WTC11 (cell line): Measurements from ENCODE around the gene ZNF764. TPM values are rescaled to one million over a fixed set of nuclear protein-coding genes. Genes with fewer than 3 reads are reported as not detected.

ENCODE experiments used
- ATAC-seq: fragments of 200-7000 bp; cut with Tn5 transposase; 2 replicates; pipeline ENCODE4 v1.10.0; 2021; ENCODE audit warnings: mild to moderate bottlenecking, moderate library complexity
- CTCF ChIA-PET: fragments of 300-600 bp; sonication (Branson Sonifier 250); formaldehyde crosslinking; loops from one replicate; lab custom pipeline; 2021; ENCODE audit warnings: antibody characterized with exemption; lab: Charles Lee
- POLR2A ChIA-PET: fragments of 350-600 bp; sonication (Branson Sonifier 250); formaldehyde crosslinking; loops from one replicate; lab custom pipeline; 2021; ENCODE audit warnings: antibody characterized with exemption; lab: Charles Lee
- DNase-seq: peaks from one replicate; pipeline ENCODE4 v3.0.0; 2021; ENCODE audit warnings: low spot score
- H3K27ac Mint-ChIP-seq: 2 replicates; pipeline ENCODE4 v1.8.0; 2021; ENCODE audit warnings: mixed read lengths
- H3K27me3 Mint-ChIP-seq: 2 replicates; pipeline ENCODE4 v1.8.0; 2021; ENCODE audit warnings: low read depth, mild to moderate bottlenecking, moderate library complexity, mixed read lengths
- H3K36me3 Mint-ChIP-seq: 2 replicates; pipeline ENCODE4 v1.8.0; 2021; ENCODE audit warnings: mixed read lengths
- H3K4me1 Mint-ChIP-seq: 2 replicates; pipeline ENCODE4 v1.8.0; 2022; ENCODE audit warnings: mixed read lengths
- H3K4me3 Mint-ChIP-seq: 2 replicates; pipeline ENCODE4 v1.8.0; 2021; ENCODE audit warnings: mild to moderate bottlenecking, moderate library complexity, mixed read lengths
- H3K9me3 Mint-ChIP-seq: 2 replicates; pipeline ENCODE4 v1.8.0; 2021; ENCODE audit warnings: mixed read lengths
- AR ChIP-seq: fragments of 250-450 bp; sonication (Bioruptor Pico); IDR thresholded peaks from 2 replicates; pipeline ENCODE4 v1.9.0; 2021; ENCODE audit warnings: mild to moderate bottlenecking
- ARID4B ChIP-seq: sonication (generic); formaldehyde crosslinking; IDR thresholded peaks from 2 replicates; pipeline ENCODE4 v1.8.0; 2023; ENCODE audit warnings: missing genetic modification reagents, mild to moderate bottlenecking, borderline replicate concordance
- CREB1 ChIP-seq: sonication (generic); formaldehyde crosslinking; IDR thresholded peaks from 2 replicates; pipeline ENCODE4 v1.8.0; 2023; ENCODE audit warnings: mild to moderate bottlenecking, missing genetic modification reagents
- E2F1 ChIP-seq: sonication (generic); formaldehyde crosslinking; IDR thresholded peaks from 2 replicates; pipeline ENCODE4 v1.8.0; 2022; ENCODE audit warnings: mild to moderate bottlenecking, missing genetic modification reagents
- EMX1 ChIP-seq: fragments of 250-450 bp; sonication (Bioruptor Pico); IDR thresholded peaks from 2 replicates; pipeline ENCODE4 v1.8.0; 2021; ENCODE audit warnings: mild to moderate bottlenecking
- ETV6 ChIP-seq: sonication (generic); formaldehyde crosslinking; IDR thresholded peaks from 2 replicates; pipeline ENCODE4 v1.8.1; 2022; ENCODE audit warnings: mild to moderate bottlenecking, missing genetic modification reagents
- FOXK1 ChIP-seq: sonication (generic); formaldehyde crosslinking; IDR thresholded peaks from 2 replicates; pipeline ENCODE4 v1.8.0; 2022; ENCODE audit warnings: mild to moderate bottlenecking, moderate library complexity, missing genetic modification reagents
- GABPB1 ChIP-seq: sonication (generic); formaldehyde crosslinking; IDR thresholded peaks from 2 replicates; pipeline ENCODE4 v1.8.1; 2023; ENCODE audit warnings: mild to moderate bottlenecking, missing genetic modification reagents
- GRHL2 ChIP-seq: fragments of 250-450 bp; sonication (Bioruptor Pico); IDR thresholded peaks from 2 replicates; pipeline ENCODE4 v1.8.0; 2022; ENCODE audit warnings: mild to moderate bottlenecking, moderate library complexity; ENCODE audit not compliant: insufficient replicate concordance, severe bottlenecking
- HMGA2 ChIP-seq: fragments of 250-450 bp; sonication (Bioruptor Pico); IDR thresholded peaks from 2 replicates; pipeline ENCODE4 v1.4.0; 2021; ENCODE audit warnings: mild to moderate bottlenecking, moderate library complexity
- SP1 ChIP-seq: sonication (generic); formaldehyde crosslinking; conservative IDR thresholded peaks from 2 replicates; pipeline ENCODE4 v1.8.1; 2022; ENCODE audit warnings: missing genetic modification reagents
- ZNF121 ChIP-seq: sonication (generic); formaldehyde crosslinking; IDR thresholded peaks from 2 replicates; pipeline ENCODE4 v1.8.0; 2023; ENCODE audit warnings: missing genetic modification reagents
- ZNF219 ChIP-seq: sonication (generic); formaldehyde crosslinking; IDR thresholded peaks from 2 replicates; pipeline ENCODE4 v1.8.0; 2023; ENCODE audit warnings: missing genetic modification reagents, mild to moderate bottlenecking, borderline replicate concordance
- ZNF232 ChIP-seq: sonication (generic); formaldehyde crosslinking; IDR thresholded peaks from 2 replicates; pipeline ENCODE4 v1.8.0; 2022; ENCODE audit warnings: mild to moderate bottlenecking, missing genetic modification reagents
- ZNF396 ChIP-seq: fragments of 250-450 bp; sonication (Bioruptor Pico); IDR thresholded peaks from 2 replicates; pipeline ENCODE4 v1.8.0; 2021; ENCODE audit warnings: mild to moderate bottlenecking, moderate library complexity, borderline replicate concordance
- total RNA-seq: library from RNA; stranded (reverse); gene quantifications from 3 replicates; pipeline ENCODE4 v1.2.3, GENCODE V29; 2021
- TF ChIP-seq, protein P1 (sequence below): sonication (generic); formaldehyde crosslinking; IDR thresholded peaks from 2 replicates; pipeline ENCODE4 v1.8.1; 2023; ENCODE audit warnings: mild to moderate bottlenecking, missing genetic modification reagents, borderline replicate concordance
- TF ChIP-seq, protein P2 (sequence below): sonication (generic); formaldehyde crosslinking; IDR thresholded peaks from 2 replicates; pipeline ENCODE4 v1.8.1; 2022; ENCODE audit warnings: mild to moderate bottlenecking, moderate library complexity, missing genetic modification reagents

The ZNF764 gene
- total RNA-seq, 1 experiment from 2014 or later: 10.4 TPM

DNA sequence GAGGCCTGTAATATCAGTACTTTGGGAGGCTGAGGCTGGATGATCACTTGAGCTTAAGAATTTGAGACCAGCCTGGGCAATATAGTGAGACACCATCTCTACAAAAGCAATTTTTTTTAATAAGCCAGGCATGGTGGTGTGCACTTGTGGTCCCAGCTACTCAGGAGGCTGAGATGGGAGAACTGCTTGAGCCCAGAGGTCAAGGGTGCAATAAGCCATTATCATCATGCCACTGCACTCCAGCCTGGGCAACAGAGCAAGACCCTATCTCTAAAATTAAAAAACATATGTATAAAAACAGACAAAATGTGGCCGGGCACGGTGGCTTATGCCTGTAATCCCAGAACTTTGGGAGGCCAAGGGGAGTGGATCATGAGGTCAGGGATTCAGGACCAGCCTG is 30.5 kb upstream of the ZNF764 start:
- ATAC-seq (no peak), DNase-seq (no peak)
- ChIA-PET POLR2A (no interaction called here), CTCF (interaction anchor here (3.7 kb wide), 1 partner anchor 10 kb away, joined by 14 read pairs; no protein-coding TSS in a partner anchor)
- Mint-ChIP-seq H3K9me3 (no peaks in the 10 kb centered on the region), H3K27ac (no peak overlapping the region), H3K36me3 (peaks cover 14% of the 10 kb centered on the region), H3K4me3 (no peak overlapping the region), H3K27me3 (no peaks in the 10 kb centered on the region), H3K4me1 (peaks cover 10% of the 10 kb centered on the region; the same call in 1 of the 2 replicates)
- TF ChIP-seq, protein P1, sequence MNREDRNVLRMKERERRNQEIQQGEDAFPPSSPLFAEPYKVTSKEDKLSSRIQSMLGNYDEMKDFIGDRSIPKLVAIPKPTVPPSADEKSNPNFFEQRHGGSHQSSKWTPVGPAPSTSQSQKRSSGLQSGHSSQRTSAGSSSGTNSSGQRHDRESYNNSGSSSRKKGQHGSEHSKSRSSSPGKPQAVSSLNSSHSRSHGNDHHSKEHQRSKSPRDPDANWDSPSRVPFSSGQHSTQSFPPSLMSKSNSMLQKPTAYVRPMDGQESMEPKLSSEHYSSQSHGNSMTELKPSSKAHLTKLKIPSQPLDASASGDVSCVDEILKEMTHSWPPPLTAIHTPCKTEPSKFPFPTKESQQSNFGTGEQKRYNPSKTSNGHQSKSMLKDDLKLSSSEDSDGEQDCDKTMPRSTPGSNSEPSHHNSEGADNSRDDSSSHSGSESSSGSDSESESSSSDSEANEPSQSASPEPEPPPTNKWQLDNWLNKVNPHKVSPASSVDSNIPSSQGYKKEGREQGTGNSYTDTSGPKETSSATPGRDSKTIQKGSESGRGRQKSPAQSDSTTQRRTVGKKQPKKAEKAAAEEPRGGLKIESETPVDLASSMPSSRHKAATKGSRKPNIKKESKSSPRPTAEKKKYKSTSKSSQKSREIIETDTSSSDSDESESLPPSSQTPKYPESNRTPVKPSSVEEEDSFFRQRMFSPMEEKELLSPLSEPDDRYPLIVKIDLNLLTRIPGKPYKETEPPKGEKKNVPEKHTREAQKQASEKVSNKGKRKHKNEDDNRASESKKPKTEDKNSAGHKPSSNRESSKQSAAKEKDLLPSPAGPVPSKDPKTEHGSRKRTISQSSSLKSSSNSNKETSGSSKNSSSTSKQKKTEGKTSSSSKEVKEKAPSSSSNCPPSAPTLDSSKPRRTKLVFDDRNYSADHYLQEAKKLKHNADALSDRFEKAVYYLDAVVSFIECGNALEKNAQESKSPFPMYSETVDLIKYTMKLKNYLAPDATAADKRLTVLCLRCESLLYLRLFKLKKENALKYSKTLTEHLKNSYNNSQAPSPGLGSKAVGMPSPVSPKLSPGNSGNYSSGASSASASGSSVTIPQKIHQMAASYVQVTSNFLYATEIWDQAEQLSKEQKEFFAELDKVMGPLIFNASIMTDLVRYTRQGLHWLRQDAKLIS (CRISPR knock-in tag): no peak
- TF ChIP-seq, protein P2, sequence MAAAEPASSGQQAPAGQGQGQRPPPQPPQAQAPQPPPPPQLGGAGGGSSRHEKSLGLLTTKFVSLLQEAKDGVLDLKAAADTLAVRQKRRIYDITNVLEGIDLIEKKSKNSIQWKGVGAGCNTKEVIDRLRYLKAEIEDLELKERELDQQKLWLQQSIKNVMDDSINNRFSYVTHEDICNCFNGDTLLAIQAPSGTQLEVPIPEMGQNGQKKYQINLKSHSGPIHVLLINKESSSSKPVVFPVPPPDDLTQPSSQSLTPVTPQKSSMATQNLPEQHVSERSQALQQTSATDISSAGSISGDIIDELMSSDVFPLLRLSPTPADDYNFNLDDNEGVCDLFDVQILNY (CRISPR knock-in tag): no peak
- no peak for TF ChIP-seq EMX1 (CRISPR knock-in tag)
- peak; percentile 86 for TF ChIP-seq ZNF121 (CRISPR knock-in tag)
- TF ChIP-seq ETV6 (CRISPR knock-in tag): no peak

- no peaks in the 10 kb centered on the region for H3K9me3 Mint-ChIP-seq
- peak; percentile 87 for TF ChIP-seq ARID4B (CRISPR knock-in tag)
- peak; percentile 87 for TF ChIP-seq SP1 (CRISPR knock-in tag)
- TF ChIP-seq AR: no peak
- peak; percentile 80; the same call in 1 of the 2 replicates for TF ChIP-seq E2F1 (CRISPR knock-in tag)
- 0 out of 2 replicates have a peak, but pooled peaks have one; percentile 66 for TF ChIP-seq CREB1
- TF ChIP-seq HMGA2 (CRISPR knock-in tag): no peak
- TF ChIP-seq ZNF232 (CRISPR knock-in tag): peak; percentile 96
- TF ChIP-seq ZNF219 (CRISPR knock-in tag): 0 out of 2 replicates have a peak, but pooled peaks have one; percentile 67
- no peak for TF ChIP-seq EMX1 (CRISPR knock-in tag)
- TF ChIP-seq ZNF396 (CRISPR knock-in tag): no peak
- no peak for TF ChIP-seq GRHL2
- no peak for TF ChIP-seq GABPB1 (CRISPR knock-in tag)
- peak; percentile 98 for TF ChIP-seq FOXK1 (CRISPR knock-in tag)
Measured at GRCh38 chr16:30585400-30586191, 27.4 kb upstream of the ZNF764 start, which contains the start of gene ZNF785. Gene ZNF785 (minus strand): TSS chr16:30585697. CDS start chr16:30585611, 86 bp downstream.

More at GRCh38 chr16:30585400-30586191, 27.4 kb upstream of the ZNF764 start, which contains the start of gene ZNF785:
- Mint-ChIP-seq H3K36me3 (peaks cover 27% of the 10 kb centered on the region), H3K27me3 (no peaks in the 10 kb centered on the region), H3K4me1 (peaks cover 10% of the 10 kb centered on the region; the same call in 1 of the 2 replicates), H3K4me3 (peak within 1 kb of the TSS; percentile 89), H3K27ac (peak within 1 kb of the TSS; percentile 97)
- ChIA-PET POLR2A (interaction anchor here (0.6 to 2.2 kb wide), 15 partner anchors 11 to 231 kb away, joined by 3 to 10 read pairs (median 4); partner anchors contain the start of genes DCTPP1, ZNF688, ZNF747 and ZNF771), CTCF (interaction anchor here (0.8 to 3.7 kb wide), 17 partner anchors 13 to 493 kb away, joined by 3 to 19 read pairs (median 4); partner anchors contain the start of genes DCTPP1, ZNF688, ZNF747 and ZNF764)
- peak; percentile 91 for ATAC-seq
- DNase-seq: peak; percentile 96
